Stimulated activated naive CD4-positive, alpha-beta T cell (primary cell): ENCODE data around the gene SH3BGR.
A peak's percentile ranks its signal among the peaks of the same experiment; 100 is the strongest.
"Not testable (repeated sequence)": the region's sequence is repeated elsewhere in the genome, so short reads cannot be mapped to it uniquely, and the experiment has no call there.

Source experiments
- DNase-seq, 6 experiments: peaks; one replicate each; lab custom pipeline; 2025; lab: John Stamatoyannopoulos, UW

Gene SH3BGR

GRCh38 chr21:39515684-39516472 lies 64.1 kb downstream of the SH3BGR start:
- DNase-seq = no peak

GRCh38 chr21:39518055-39518846 lies 66.5 kb downstream of the SH3BGR start:
- peak; percentile 2 to 68 (median 22) for DNase-seq

- DNase-seq = no peak
These were observed 67.1 kb downstream of the SH3BGR start for GRCh38 chr21:39518847-39519210.

GRCh38 chr21:39519835-39520234 lies 68.1 kb downstream of the SH3BGR start:
- DNase-seq = no peak

GRCh38 chr21:39523399-39523798 lies 71.6 kb downstream of the SH3BGR start:
- DNase-seq = no peak

GRCh38 chr21:39523915-39524314 lies 72.1 kb downstream of the SH3BGR start:
- DNase-seq = no peak

GRCh38 chr21:39525129-39525528 lies 73.4 kb downstream of the SH3BGR start:
- no peak for DNase-seq

GRCh38 chr21:39525601-39526000 lies 73.8 kb downstream of the SH3BGR start:
- DNase-seq = no peak

GRCh38 chr21:39527067-39527595 lies 75.4 kb downstream of the SH3BGR start:
- no peak for DNase-seq

- DNase-seq = no peak
These were observed 76.1 kb downstream of the SH3BGR start for GRCh38 chr21:39527664-39528381.

GRCh38 chr21:39529026-39529425 lies 77.3 kb downstream of the SH3BGR start:
- DNase-seq = no peak

- DNase-seq = no peak
These were observed 79.3 kb downstream of the SH3BGR start for GRCh38 chr21:39531064-39531463.

- no peak for DNase-seq
These were observed 80.1 kb downstream of the SH3BGR start for GRCh38 chr21:39531840-39532239.

GRCh38 chr21:39533545-39534380 lies 82.0 kb downstream of the SH3BGR start:
- DNase-seq = no peak

GRCh38 chr21:39535646-39536437 lies 84.1 kb downstream of the SH3BGR start:
- DNase-seq = no peak

GRCh38 chr21:39536835-39537234 lies 85.1 kb downstream of the SH3BGR start:
- DNase-seq = no peak

GRCh38 chr21:39537571-39537970 lies 85.8 kb downstream of the SH3BGR start:
- no peak for DNase-seq

- DNase-seq = no peak
These were observed 86.8 kb downstream of the SH3BGR start for GRCh38 chr21:39538453-39539042.

- not testable (repeated sequence) for DNase-seq
These were observed 88.6 kb downstream of the SH3BGR start for GRCh38 chr21:39540367-39540766.

GRCh38 chr21:39542736-39543135 lies 91.0 kb downstream of the SH3BGR start:
- no peak for DNase-seq
